ENCODE data around the gene CENPT. TPM values are rescaled to one million over a fixed set of nuclear protein-coding genes. Genes with fewer than 3 reads are reported as not detected.
A peak's percentile ranks its signal among the peaks of the same experiment; 100 is the strongest.

The CENPT gene
- total and polyA plus RNA-seq, 2 of the 13 experiments (the other 11 are each of a cell fraction or from before 2014, with no cell fraction given) = 40.9 to 43.3 TPM

DNA sequence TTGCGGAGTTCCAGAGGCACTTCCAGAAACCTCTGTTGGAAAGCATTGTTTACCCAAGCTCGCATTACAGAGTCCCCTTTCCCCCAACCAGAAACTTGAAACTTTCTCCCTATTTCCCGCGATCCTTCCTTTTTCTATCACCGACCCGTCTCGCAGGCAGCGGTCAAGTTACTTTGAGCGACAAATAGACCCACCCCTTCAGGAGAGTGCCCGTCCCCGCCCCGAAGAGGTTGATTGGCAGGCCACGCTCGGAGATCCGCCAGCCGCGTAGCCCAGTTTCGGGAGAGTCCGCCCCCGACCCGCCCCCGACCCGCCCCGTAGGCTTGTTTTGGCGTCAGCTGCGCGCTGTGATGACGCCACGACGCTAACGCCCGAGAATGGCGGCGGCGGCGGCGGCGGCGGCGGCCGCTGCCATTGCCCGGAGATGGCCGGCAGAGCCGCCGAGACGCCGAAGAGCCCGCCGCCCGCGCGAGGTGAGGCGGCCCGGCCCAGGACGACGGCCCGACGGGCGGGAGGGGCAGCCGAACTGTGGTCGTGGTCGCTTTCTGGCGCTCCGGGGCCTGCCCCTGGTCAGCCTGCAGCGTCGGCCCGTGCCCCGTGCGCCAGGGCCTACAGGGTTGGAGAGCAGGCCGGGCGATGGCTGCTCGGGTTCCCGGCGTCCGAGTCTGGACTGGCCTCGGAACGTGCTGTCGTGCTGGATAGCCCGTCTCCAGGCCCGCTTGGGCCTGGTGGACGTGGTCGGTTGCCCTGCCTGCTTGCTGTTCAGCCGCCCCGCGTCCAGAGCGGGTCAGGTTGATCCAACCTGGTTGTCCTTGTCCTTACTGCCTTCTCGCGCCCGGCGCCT lies 45.6 kb upstream of the CENPT start, which contains the start of gene PSKH1 (continued):
- TF ChIP-seq KAT8 (CRISPR knock-in tag; IDR thresholded peaks at IDR 0.05) = no peak
- TF ChIP-seq ELF3 (CRISPR knock-in tag; IDR thresholded peaks at IDR 0.05) = peak; percentile 9; the same call in 1 of the 2 replicates
- TF ChIP-seq, protein P1, sequence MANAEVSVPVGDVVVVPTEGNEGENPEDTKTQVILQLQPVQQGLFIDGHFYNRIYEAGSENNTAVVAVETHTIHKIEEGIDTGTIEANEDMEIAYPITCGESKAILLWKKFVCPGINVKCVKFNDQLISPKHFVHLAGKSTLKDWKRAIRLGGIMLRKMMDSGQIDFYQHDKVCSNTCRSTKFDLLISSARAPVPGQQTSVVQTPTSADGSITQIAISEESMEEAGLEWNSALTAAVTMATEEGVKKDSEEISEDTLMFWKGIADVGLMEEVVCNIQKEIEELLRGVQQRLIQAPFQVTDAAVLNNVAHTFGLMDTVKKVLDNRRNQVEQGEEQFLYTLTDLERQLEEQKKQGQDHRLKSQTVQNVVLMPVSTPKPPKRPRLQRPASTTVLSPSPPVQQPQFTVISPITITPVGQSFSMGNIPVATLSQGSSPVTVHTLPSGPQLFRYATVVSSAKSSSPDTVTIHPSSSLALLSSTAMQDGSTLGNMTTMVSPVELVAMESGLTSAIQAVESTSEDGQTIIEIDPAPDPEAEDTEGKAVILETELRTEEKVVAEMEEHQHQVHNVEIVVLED (CRISPR knock-in tag; IDR thresholded peaks at IDR 0.05; ENCODE audit: borderline replicate concordance) = peak; percentile 95
- TF ChIP-seq TRIM24 (CRISPR knock-in tag; IDR thresholded peaks at IDR 0.05) = no peak
- TF ChIP-seq POGZ (CRISPR knock-in tag; IDR thresholded peaks at IDR 0.05) = 0 out of 2 replicates have a peak, but pooled peaks have one; percentile 14
- TF ChIP-seq, protein P2, sequence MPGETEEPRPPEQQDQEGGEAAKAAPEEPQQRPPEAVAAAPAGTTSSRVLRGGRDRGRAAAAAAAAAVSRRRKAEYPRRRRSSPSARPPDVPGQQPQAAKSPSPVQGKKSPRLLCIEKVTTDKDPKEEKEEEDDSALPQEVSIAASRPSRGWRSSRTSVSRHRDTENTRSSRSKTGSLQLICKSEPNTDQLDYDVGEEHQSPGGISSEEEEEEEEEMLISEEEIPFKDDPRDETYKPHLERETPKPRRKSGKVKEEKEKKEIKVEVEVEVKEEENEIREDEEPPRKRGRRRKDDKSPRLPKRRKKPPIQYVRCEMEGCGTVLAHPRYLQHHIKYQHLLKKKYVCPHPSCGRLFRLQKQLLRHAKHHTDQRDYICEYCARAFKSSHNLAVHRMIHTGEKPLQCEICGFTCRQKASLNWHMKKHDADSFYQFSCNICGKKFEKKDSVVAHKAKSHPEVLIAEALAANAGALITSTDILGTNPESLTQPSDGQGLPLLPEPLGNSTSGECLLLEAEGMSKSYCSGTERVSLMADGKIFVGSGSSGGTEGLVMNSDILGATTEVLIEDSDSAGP (CRISPR knock-in tag; IDR thresholded peaks at IDR 0.05; ENCODE audit: borderline replicate concordance) = peak; percentile 76; the same call in 1 of the 2 replicates
- 0 out of 2 replicates have a peak, but pooled peaks have one; percentile 69 for TF ChIP-seq ZNF557 (CRISPR knock-in tag; IDR thresholded peaks at IDR 0.05)
- peak; percentile 79; the same call in 1 of the 2 replicates for TF ChIP-seq ETV6 (CRISPR knock-in tag; conservative IDR thresholded peaks at IDR 0.05)
- no peak for TF ChIP-seq ARNTL (CRISPR knock-in tag; IDR thresholded peaks at IDR 0.05)
- TF ChIP-seq ZIK1 (CRISPR knock-in tag; IDR thresholded peaks at IDR 0.05; ENCODE audit: borderline replicate concordance, low read depth) = peak; percentile 23; the same call in 1 of the 2 replicates
- TF ChIP-seq, protein P3, sequence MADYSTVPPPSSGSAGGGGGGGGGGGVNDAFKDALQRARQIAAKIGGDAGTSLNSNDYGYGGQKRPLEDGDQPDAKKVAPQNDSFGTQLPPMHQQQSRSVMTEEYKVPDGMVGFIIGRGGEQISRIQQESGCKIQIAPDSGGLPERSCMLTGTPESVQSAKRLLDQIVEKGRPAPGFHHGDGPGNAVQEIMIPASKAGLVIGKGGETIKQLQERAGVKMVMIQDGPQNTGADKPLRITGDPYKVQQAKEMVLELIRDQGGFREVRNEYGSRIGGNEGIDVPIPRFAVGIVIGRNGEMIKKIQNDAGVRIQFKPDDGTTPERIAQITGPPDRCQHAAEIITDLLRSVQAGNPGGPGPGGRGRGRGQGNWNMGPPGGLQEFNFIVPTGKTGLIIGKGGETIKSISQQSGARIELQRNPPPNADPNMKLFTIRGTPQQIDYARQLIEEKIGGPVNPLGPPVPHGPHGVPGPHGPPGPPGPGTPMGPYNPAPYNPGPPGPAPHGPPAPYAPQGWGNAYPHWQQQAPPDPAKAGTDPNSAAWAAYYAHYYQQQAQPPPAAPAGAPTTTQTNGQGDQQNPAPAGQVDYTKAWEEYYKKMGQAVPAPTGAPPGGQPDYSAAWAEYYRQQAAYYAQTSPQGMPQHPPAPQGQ (CRISPR knock-in tag; IDR thresholded peaks at IDR 0.05; ENCODE audit: borderline replicate concordance) = no peak
- TF ChIP-seq, protein P4, sequence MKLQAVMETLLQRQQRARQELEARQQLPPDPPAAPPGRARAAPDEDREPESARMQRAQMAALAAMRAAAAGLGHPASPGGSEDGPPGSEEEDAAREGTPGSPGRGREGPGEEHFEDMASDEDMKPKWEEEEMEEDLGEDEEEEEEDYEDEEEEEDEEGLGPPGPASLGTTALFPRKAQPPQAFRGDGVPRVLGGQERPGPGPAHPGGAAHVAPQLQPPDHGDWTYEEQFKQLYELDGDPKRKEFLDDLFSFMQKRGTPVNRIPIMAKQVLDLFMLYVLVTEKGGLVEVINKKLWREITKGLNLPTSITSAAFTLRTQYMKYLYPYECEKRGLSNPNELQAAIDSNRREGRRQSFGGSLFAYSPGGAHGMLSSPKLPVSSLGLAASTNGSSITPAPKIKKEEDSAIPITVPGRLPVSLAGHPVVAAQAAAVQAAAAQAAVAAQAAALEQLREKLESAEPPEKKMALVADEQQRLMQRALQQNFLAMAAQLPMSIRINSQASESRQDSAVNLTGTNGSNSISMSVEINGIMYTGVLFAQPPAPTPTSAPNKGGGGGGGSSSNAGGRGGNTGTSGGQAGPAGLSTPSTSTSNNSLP (IDR thresholded peaks at IDR 0.05; ENCODE audit: low read depth, low read length) = no peak
- TF ChIP-seq, protein P5, sequence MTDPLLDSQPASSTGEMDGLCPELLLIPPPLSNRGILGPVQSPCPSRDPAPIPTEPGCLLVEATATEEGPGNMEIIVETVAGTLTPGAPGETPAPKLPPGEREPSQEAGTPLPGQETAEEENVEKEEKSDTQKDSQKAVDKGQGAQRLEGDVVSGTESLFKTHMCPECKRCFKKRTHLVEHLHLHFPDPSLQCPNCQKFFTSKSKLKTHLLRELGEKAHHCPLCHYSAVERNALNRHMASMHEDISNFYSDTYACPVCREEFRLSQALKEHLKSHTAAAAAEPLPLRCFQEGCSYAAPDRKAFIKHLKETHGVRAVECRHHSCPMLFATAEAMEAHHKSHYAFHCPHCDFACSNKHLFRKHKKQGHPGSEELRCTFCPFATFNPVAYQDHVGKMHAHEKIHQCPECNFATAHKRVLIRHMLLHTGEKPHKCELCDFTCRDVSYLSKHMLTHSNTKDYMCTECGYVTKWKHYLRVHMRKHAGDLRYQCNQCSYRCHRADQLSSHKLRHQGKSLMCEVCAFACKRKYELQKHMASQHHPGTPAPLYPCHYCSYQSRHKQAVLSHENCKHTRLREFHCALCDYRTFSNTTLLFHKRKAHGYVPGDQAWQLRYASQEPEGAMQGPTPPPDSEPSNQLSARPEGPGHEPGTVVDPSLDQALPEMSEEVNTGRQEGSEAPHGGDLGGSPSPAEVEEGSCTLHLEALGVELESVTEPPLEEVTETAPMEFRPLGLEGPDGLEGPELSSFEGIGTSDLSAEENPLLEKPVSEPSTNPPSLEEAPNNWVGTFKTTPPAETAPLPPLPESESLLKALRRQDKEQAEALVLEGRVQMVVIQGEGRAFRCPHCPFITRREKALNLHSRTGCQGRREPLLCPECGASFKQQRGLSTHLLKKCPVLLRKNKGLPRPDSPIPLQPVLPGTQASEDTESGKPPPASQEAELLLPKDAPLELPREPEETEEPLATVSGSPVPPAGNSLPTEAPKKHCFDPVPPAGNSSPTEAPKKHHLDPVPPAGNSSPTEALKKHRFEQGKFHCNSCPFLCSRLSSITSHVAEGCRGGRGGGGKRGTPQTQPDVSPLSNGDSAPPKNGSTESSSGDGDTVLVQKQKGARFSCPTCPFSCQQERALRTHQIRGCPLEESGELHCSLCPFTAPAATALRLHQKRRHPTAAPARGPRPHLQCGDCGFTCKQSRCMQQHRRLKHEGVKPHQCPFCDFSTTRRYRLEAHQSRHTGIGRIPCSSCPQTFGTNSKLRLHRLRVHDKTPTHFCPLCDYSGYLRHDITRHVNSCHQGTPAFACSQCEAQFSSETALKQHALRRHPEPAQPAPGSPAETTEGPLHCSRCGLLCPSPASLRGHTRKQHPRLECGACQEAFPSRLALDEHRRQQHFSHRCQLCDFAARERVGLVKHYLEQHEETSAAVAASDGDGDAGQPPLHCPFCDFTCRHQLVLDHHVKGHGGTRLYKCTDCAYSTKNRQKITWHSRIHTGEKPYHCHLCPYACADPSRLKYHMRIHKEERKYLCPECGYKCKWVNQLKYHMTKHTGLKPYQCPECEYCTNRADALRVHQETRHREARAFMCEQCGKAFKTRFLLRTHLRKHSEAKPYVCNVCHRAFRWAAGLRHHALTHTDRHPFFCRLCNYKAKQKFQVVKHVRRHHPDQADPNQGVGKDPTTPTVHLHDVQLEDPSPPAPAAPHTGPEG (CRISPR knock-in tag; IDR thresholded peaks at IDR 0.05) = peak; percentile 61; the same call in 1 of the 2 replicates
